Panc1 (cell line): Measurements from ENCODE around the gene COTL1. TPM values are rescaled to one million over a fixed set of nuclear protein-coding genes. Genes with fewer than 3 reads are reported as not detected.

ENCODE experiments used
- ATAC-seq: fragments of 200-7000 bp; cut with Tn5 transposase; 2 replicates; pipeline ENCODE4 v1.9.1; 2020; ENCODE audit warnings: mild to moderate bottlenecking, moderate library complexity
- BruUV-seq: library from RNA; stranded (reverse); fragments of 400-500 nt; replicated peaks from 2 replicates; lab custom pipeline; 2021; lab: Mats Ljungman, UMichigan
- CTCF ChIA-PET: fragments of 300-600 bp; sonication (Branson Sonifier 250); formaldehyde crosslinking; loops from one replicate; lab custom pipeline; 2022; ENCODE audit warnings: antibody characterized with exemption; lab: Charles Lee
- POLR2A ChIA-PET: fragments of 300-600 bp; sonication (Branson Sonifier 250); formaldehyde crosslinking; loops from one replicate; lab custom pipeline; 2022; ENCODE audit warnings: antibody characterized with exemption; lab: Charles Lee
- DNase-seq: peaks from one replicate; pipeline ENCODE4 v3.0.0-alpha.2; 2010; ENCODE audit warnings: low read depth, low spot score
- H3K27ac ChIP-seq: 2 replicates; pipeline ENCODE4 v1.5.1; 2011; ENCODE audit warnings: mild to moderate bottlenecking, low read length, inconsistent platforms
- H3K27me3 ChIP-seq: fragments of 200-500 bp; sonication (Bioruptor generic); 2 replicates; pipeline ENCODE4 v1.6.0; 2014; ENCODE audit warnings: low read length, inconsistent platforms; ENCODE audit not compliant: control insufficient read depth, insufficient read depth
- H3K36me3 ChIP-seq: fragments of 200-500 bp; sonication (Bioruptor generic); 2 replicates; pipeline ENCODE4 v1.5.1; 2014; ENCODE audit warnings: inconsistent platforms, mild to moderate bottlenecking, low read length, moderate library complexity; ENCODE audit not compliant: control insufficient read depth, insufficient read depth
- H3K4me1 ChIP-seq: 2 replicates; pipeline ENCODE4 v1.5.1; 2011; ENCODE audit warnings: inconsistent platforms, mild to moderate bottlenecking, low read length, moderate library complexity; ENCODE audit not compliant: control insufficient read depth, insufficient read depth
- H3K4me3 ChIP-seq, 2 experiments: 2 replicates each; pipeline ENCODE4 v1.5.1; 2011 to 2012; ENCODE audit warnings: low read depth in 2 of 2, low read length in 2 of 2, mild to moderate bottlenecking in 2 of 2, inconsistent platforms in 1 of 2, moderate library complexity in 1 of 2
- H3K9me3 ChIP-seq: fragments of 200-500 bp; sonication (Bioruptor generic); 2 replicates; pipeline ENCODE4 v1.5.1; 2014; ENCODE audit warnings: low read depth, mild to moderate bottlenecking, inconsistent platforms, low read length, moderate library complexity; ENCODE audit not compliant: control insufficient read depth, insufficient read depth
- POLR2AphosphoS5 ChIP-seq: IDR thresholded peaks from 2 replicates; pipeline ENCODE4 v1.6.1; 2012; ENCODE audit warnings: mild to moderate bottlenecking, low read depth, low read length, moderate library complexity
- SIN3A ChIP-seq: IDR thresholded peaks from 2 replicates; pipeline ENCODE4 v1.6.1; 2012; ENCODE audit warnings: low read depth, mild to moderate bottlenecking, low read length, moderate library complexity, borderline replicate concordance; ENCODE audit not compliant: insufficient read depth
- TCF7L2 ChIP-seq: IDR thresholded peaks from 2 replicates; pipeline ENCODE4 v1.6.1; 2011; ENCODE audit warnings: mild to moderate bottlenecking, low read depth, low read length, inconsistent platforms
- in situ Hi-C: cut with HindIII; loops from 2 replicates; pipeline ENCODE4 v1.10.0; 2016; ENCODE audit warnings: low sequenced_read_pairs, low pct_unique_long_range_greater_than_20kb
- intact Hi-C: fragments of 100-400 bp; cut with micrococcal nuclease; formaldehyde crosslinking; loops from one replicate; pipeline ENCODE4 v1.10.0; 2022; ENCODE audit not compliant: unreplicated experiment
- total RNA-seq: library from RNA; stranded (reverse); gene quantifications from one replicate; pipeline ENCODE4 v1.2.1, GENCODE V29; 2021; ENCODE audit not compliant: unreplicated experiment
- TF ChIP-seq, protein P1 (sequence below), 2 experiments: IDR thresholded peaks; 2 replicates each; pipeline ENCODE4 v1.6.1; 2011 to 2012; ENCODE audit warnings: low read depth in 2 of 2, control low read depth in 1 of 2, low read length in 1 of 2, mild to moderate bottlenecking in 1 of 2, moderate library complexity in 1 of 2; ENCODE audit not compliant: insufficient read depth in 1 of 2
- TF ChIP-seq, protein P2 (sequence below): fragments of 450-650 bp; IDR thresholded peaks from 2 replicates; pipeline ENCODE4 v1.5.1; 2017; ENCODE audit warnings: mild to moderate bottlenecking

COTL1 gene
- total RNA-seq, 1 experiment from 2014 or later, result 302 TPM

DNA sequence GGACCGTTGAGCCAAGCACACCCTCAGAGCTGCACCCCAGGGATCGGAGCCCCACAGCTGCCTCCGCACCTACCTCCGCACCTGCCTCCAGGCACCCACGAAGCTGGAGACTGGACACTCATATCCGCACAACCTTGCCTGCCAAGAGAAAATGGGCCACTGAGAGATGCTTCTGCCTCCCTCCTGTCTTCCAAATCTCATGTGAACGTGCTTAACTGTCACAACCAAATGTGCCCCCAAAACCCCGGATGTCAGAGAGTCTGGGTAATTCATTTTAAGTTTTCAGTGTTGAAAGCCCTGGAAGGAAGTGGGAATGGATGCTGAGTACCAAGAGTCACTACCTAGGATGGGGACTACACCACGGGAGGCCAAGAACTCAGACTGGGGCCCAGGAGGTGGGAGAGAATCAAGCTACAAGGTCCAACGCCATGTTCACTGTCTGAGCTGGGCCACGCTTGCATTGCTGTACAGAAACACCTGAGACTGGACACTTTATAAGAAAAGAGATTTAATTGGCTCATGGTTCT is 63.9 kb downstream of the COTL1 start:
- no peaks in the 10 kb centered on the region for H3K4me1 ChIP-seq
- BruUV-seq, result no TSS peak
- no peaks in the 10 kb centered on the region for H3K9me3 ChIP-seq
- ATAC-seq, result no peak
- DNase-seq, result no peak
- POLR2A ChIA-PET, result no interaction called here
- no peak overlapping the region for H3K27ac ChIP-seq
- in situ Hi-C loops, result no loop called here
- TF ChIP-seq, protein P1, sequence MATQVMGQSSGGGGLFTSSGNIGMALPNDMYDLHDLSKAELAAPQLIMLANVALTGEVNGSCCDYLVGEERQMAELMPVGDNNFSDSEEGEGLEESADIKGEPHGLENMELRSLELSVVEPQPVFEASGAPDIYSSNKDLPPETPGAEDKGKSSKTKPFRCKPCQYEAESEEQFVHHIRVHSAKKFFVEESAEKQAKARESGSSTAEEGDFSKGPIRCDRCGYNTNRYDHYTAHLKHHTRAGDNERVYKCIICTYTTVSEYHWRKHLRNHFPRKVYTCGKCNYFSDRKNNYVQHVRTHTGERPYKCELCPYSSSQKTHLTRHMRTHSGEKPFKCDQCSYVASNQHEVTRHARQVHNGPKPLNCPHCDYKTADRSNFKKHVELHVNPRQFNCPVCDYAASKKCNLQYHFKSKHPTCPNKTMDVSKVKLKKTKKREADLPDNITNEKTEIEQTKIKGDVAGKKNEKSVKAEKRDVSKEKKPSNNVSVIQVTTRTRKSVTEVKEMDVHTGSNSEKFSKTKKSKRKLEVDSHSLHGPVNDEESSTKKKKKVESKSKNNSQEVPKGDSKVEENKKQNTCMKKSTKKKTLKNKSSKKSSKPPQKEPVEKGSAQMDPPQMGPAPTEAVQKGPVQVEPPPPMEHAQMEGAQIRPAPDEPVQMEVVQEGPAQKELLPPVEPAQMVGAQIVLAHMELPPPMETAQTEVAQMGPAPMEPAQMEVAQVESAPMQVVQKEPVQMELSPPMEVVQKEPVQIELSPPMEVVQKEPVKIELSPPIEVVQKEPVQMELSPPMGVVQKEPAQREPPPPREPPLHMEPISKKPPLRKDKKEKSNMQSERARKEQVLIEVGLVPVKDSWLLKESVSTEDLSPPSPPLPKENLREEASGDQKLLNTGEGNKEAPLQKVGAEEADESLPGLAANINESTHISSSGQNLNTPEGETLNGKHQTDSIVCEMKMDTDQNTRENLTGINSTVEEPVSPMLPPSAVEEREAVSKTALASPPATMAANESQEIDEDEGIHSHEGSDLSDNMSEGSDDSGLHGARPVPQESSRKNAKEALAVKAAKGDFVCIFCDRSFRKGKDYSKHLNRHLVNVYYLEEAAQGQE (IDR thresholded peaks at IDR 0.05; ENCODE audit: insufficient read depth in 1 of 2, low read depth in 2 of 2, low read length in 1 of 2), result no peak
- TF ChIP-seq POLR2AphosphoS5, result no peak
- TF ChIP-seq, protein P2, sequence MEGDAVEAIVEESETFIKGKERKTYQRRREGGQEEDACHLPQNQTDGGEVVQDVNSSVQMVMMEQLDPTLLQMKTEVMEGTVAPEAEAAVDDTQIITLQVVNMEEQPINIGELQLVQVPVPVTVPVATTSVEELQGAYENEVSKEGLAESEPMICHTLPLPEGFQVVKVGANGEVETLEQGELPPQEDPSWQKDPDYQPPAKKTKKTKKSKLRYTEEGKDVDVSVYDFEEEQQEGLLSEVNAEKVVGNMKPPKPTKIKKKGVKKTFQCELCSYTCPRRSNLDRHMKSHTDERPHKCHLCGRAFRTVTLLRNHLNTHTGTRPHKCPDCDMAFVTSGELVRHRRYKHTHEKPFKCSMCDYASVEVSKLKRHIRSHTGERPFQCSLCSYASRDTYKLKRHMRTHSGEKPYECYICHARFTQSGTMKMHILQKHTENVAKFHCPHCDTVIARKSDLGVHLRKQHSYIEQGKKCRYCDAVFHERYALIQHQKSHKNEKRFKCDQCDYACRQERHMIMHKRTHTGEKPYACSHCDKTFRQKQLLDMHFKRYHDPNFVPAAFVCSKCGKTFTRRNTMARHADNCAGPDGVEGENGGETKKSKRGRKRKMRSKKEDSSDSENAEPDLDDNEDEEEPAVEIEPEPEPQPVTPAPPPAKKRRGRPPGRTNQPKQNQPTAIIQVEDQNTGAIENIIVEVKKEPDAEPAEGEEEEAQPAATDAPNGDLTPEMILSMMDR, result no peak
- TF ChIP-seq SIN3A, result no peak
- TF ChIP-seq TCF7L2, result no peak
- H3K36me3 ChIP-seq, result no peaks in the 10 kb centered on the region
- CTCF ChIA-PET, result no interaction called here
- no peak overlapping the region for H3K4me3 ChIP-seq
- intact Hi-C loops, result no loop called here
- no peaks in the 10 kb centered on the region for H3K27me3 ChIP-seq

DNA sequence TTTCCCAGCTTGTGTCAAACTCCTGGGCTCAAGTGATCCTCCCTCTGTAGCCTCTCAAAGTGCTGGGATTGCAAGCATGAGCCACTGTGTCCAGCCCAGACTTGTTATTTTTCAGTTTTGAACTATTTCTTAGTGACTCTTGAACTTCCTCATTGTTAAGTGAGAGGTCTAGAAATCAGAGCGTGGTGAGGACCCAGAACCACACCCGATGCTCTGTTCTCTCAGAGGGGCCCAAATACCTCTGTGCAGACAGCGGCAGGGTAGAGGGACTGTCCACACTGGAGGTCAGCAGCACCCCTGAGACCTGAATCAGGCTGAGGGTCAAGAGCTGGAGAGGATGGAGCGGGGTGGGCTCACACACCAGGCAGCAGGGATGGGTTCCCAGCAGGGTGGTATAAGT is 65.7 kb downstream of the COTL1 start:
- intact Hi-C loops, result no loop called here
- H3K36me3 ChIP-seq, result no peaks in the 10 kb centered on the region
- BruUV-seq, result no TSS peak
- in situ Hi-C loops, result no loop called here
- no peaks in the 10 kb centered on the region for H3K4me1 ChIP-seq
- ChIA-PET CTCF (interaction anchor here (0.6 kb wide), 1 partner anchor 125 kb away, joined by 9 read pairs; no protein-coding TSS in a partner anchor), POLR2A (interaction anchor here (0.6 kb wide), 1 partner anchor 1734 kb away, joined by 6 read pairs; no protein-coding TSS in a partner anchor)
- DNase-seq (no peak), ATAC-seq (no peak)
- H3K27ac ChIP-seq, result no peak overlapping the region
- TF ChIP-seq, protein P1 (IDR thresholded peaks at IDR 0.05; ENCODE audit: insufficient read depth in 1 of 2, low read depth in 2 of 2, low read length in 1 of 2), result no peak
- TF ChIP-seq, protein P2, result no peak
- no peak for TF ChIP-seq POLR2AphosphoS5
- TF ChIP-seq SIN3A, result no peak
- TF ChIP-seq TCF7L2, result no peak
- no peaks in the 10 kb centered on the region for H3K9me3 ChIP-seq
- no peak overlapping the region for H3K4me3 ChIP-seq
- H3K27me3 ChIP-seq, result no peaks in the 10 kb centered on the region
